HL-60 (cell line): ENCODE results near the gene OPRL1.

ENCODE experiments used
- CTCF ChIP-seq: IDR thresholded peaks from one replicate; pipeline ENCODE4 v1.5.1; 2011; ENCODE audit warnings: low read length, control low read depth, inconsistent platforms; ENCODE audit not compliant: insufficient read depth
- GABPA ChIP-seq: IDR thresholded peaks from 2 replicates; pipeline ENCODE4 v1.6.1; 2012; ENCODE audit warnings: low read depth
- POLR2AphosphoS5 ChIP-seq: IDR thresholded peaks from 2 replicates; pipeline ENCODE4 v1.6.1; 2012; ENCODE audit warnings: low read depth
- TF ChIP-seq, protein P1 (sequence below): IDR thresholded peaks from 2 replicates; pipeline ENCODE4 v1.6.1; 2012; ENCODE audit warnings: low read depth; ENCODE audit not compliant: insufficient replicate concordance

DNA sequence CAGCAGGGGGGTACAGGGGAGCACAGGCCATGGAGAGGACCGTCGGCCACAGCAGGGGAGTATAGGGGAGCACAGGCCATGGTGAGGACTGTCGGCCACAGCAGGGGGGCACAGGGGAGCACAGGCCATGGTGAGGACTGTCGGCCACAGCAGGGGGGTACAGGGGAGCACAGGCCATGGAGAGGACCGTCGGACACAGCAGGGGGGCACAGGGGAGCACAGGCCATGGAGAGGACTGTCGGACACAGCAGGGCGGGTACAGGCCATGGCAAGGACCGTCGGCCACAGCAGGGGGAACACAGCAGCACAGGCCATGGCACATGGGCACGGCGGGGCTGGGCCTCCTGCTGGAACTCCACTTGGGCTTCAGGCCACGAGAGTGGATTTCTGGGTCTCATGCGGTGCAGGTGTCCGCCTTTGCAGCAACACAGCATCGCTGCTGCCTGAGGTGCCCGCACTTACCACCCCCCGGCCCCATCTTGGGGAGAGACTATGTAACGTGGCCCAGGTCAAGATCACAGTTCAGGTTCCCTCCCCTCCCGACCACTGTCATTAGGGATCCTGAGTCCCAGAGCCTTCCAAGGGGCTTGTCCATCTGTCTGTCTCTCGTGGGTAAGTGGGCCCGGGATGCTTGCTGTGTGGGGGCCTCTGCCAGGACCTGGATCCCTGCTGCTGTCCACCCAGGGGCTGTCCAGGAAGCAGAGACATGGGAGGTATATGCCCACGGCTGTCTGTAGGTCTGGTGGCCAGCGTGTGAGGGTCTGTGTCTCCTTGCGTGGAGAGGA, 25.0 kb downstream of the OPRL1 start:
- TF ChIP-seq POLR2AphosphoS5 (no peak), CTCF (no peak), GABPA (no peak)
- TF ChIP-seq, protein P1, sequence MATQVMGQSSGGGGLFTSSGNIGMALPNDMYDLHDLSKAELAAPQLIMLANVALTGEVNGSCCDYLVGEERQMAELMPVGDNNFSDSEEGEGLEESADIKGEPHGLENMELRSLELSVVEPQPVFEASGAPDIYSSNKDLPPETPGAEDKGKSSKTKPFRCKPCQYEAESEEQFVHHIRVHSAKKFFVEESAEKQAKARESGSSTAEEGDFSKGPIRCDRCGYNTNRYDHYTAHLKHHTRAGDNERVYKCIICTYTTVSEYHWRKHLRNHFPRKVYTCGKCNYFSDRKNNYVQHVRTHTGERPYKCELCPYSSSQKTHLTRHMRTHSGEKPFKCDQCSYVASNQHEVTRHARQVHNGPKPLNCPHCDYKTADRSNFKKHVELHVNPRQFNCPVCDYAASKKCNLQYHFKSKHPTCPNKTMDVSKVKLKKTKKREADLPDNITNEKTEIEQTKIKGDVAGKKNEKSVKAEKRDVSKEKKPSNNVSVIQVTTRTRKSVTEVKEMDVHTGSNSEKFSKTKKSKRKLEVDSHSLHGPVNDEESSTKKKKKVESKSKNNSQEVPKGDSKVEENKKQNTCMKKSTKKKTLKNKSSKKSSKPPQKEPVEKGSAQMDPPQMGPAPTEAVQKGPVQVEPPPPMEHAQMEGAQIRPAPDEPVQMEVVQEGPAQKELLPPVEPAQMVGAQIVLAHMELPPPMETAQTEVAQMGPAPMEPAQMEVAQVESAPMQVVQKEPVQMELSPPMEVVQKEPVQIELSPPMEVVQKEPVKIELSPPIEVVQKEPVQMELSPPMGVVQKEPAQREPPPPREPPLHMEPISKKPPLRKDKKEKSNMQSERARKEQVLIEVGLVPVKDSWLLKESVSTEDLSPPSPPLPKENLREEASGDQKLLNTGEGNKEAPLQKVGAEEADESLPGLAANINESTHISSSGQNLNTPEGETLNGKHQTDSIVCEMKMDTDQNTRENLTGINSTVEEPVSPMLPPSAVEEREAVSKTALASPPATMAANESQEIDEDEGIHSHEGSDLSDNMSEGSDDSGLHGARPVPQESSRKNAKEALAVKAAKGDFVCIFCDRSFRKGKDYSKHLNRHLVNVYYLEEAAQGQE = no peak
